A549 (cell line): Measurements from ENCODE around the gene LRRC4C. TPM values are rescaled to one million over a fixed set of nuclear protein-coding genes. Genes with fewer than 3 reads are reported as not detected.

Source experiments
- ATAC-seq, 2 experiments: fragments of 200-7000 bp in 1 of 2; fragments of >200 bp in 1 of 2; cut with Nextera tagmentation in 1 of 2; cut with Tn5 transposase in 1 of 2; 3 replicates each; pipeline versions ENCODE4 v1.8.0 to v1.9.1; 2018 to 2020; ENCODE audit warnings: mild to moderate bottlenecking in 1 of 2, moderate library complexity in 1 of 2
- CTCF ChIA-PET: fragments of 300-600 bp; sonication (Branson Sonifier 250); formaldehyde crosslinking; extraction: SDS; loops from one replicate; lab custom pipeline; 2021; ENCODE audit warnings: antibody characterized with exemption, inconsistent platforms; lab: Yijun Ruan, JAX
- POLR2A ChIA-PET: fragments of 350-600 bp; formaldehyde crosslinking; extraction: SDS; loops from one replicate; lab custom pipeline; 2021; ENCODE audit warnings: antibody characterized with exemption, inconsistent platforms; lab: Yijun Ruan, JAX
- DNase-seq, 2 experiments: peaks; one replicate each; pipeline versions ENCODE4 v3.0.0 to v3.0.0-alpha.2; 2011 to 2016; ENCODE audit warnings: low read depth in 1 of 2, low spot score in 1 of 2
- FAIRE-seq: peaks from 2 replicates; lab custom pipeline; 2011; peaks lifted over from hg19 to GRCh38; lab: Jason Lieb, UNC
- H3K27ac ChIP-seq, 2 experiments: fragments of >200 bp; sonication (Bioruptor Twin); formaldehyde crosslinking; 3 replicates each; pipeline ENCODE4 v1.5.1; 2016 to 2017
- H3K4me1 ChIP-seq: fragments of >200 bp; sonication (Bioruptor Twin); formaldehyde crosslinking; 3 replicates; pipeline ENCODE4 v1.6.1; 2016
- H3K4me2 ChIP-seq: fragments of >200 bp; sonication (Bioruptor Twin); formaldehyde crosslinking; 3 replicates; pipeline ENCODE4 v1.6.1; 2016
- H3K4me3 ChIP-seq: fragments of >200 bp; sonication (Bioruptor Twin); formaldehyde crosslinking; 3 replicates; pipeline ENCODE4 v1.5.1; 2016
- H3K9me3 ChIP-seq: fragments of >200 bp; sonication (Bioruptor Twin); formaldehyde crosslinking; 3 replicates; pipeline ENCODE4 v1.6.1; 2016
- ATOH8 ChIP-seq: fragments of 250-450 bp; sonication (Bioruptor Pico); IDR thresholded peaks from 2 replicates; pipeline ENCODE4 v1.5.0; 2020; ENCODE audit warnings: low read depth, mild to moderate bottlenecking, moderate library complexity
- BCL3 ChIP-seq: fragments of >200 bp; sonication (Bioruptor Twin); formaldehyde crosslinking; IDR thresholded peaks from 3 replicates; pipeline ENCODE4 v1.6.1; 2016
- CHD2 ChIP-seq: fragments of 150-350 bp; IDR thresholded peaks from 2 replicates; pipeline ENCODE4 v1.6.1; 2014; ENCODE audit warnings: low read length; ENCODE audit not compliant: partially characterized antibody
- EHF ChIP-seq: fragments of 250-450 bp; sonication (Bioruptor Pico); IDR thresholded peaks from 2 replicates; pipeline ENCODE4 v1.5.0; 2020; ENCODE audit warnings: mild to moderate bottlenecking
- EHMT2 ChIP-seq: fragments of 200-600 bp; sonication (generic); IDR thresholded peaks from 2 replicates; pipeline ENCODE4 v1.6.1; 2016; ENCODE audit warnings: antibody characterized with exemption, low read depth, mild to moderate bottlenecking, moderate library complexity
- FOSB ChIP-seq: fragments of 250-450 bp; sonication (Bioruptor Pico); IDR thresholded peaks from 2 replicates; pipeline ENCODE4 v1.5.0; 2020; ENCODE audit warnings: mild to moderate bottlenecking, moderate library complexity
- GATA3 ChIP-seq: IDR thresholded peaks from 2 replicates; pipeline ENCODE4 v1.6.1; 2012; ENCODE audit warnings: borderline replicate concordance
- HES2 ChIP-seq: fragments of >200 bp; sonication (Bioruptor Twin); formaldehyde crosslinking; IDR thresholded peaks from 2 replicates; pipeline ENCODE4 v1.6.1; 2016
- HEYL ChIP-seq: fragments of 250-450 bp; sonication (Bioruptor Pico); IDR thresholded peaks from 2 replicates; pipeline ENCODE4 v1.8.0; 2021; ENCODE audit warnings: mild to moderate bottlenecking, moderate library complexity
- HMGXB4 ChIP-seq: fragments of 250-450 bp; sonication (Bioruptor Pico); IDR thresholded peaks from 2 replicates; pipeline ENCODE4 v1.5.0; 2021; ENCODE audit warnings: mild to moderate bottlenecking, moderate library complexity, borderline replicate concordance
- HOXA7 ChIP-seq: fragments of 250-450 bp; sonication (Bioruptor Pico); IDR thresholded peaks from 2 replicates; pipeline ENCODE4 v1.5.0; 2020; ENCODE audit warnings: mild to moderate bottlenecking, moderate library complexity
- JUNB ChIP-seq: fragments of >200 bp; sonication (Bioruptor Twin); formaldehyde crosslinking; IDR thresholded peaks from 2 replicates; pipeline ENCODE4 v1.6.1; 2016
- MAX ChIP-seq: IDR thresholded peaks from 2 replicates; pipeline ENCODE4 v1.6.1; 2012
- MAZ ChIP-seq: fragments of 150-350 bp; IDR thresholded peaks from 2 replicates; pipeline ENCODE4 v1.6.1; 2014; ENCODE audit warnings: antibody characterized with exemption, low read depth, low read length, borderline replicate concordance
- NFE2L2 ChIP-seq: fragments of 150-350 bp; conservative IDR thresholded peaks from 2 replicates; pipeline ENCODE4 v1.6.1; 2014; ENCODE audit warnings: low read length
- NPAS2 ChIP-seq: fragments of 250-450 bp; sonication (Bioruptor Pico); IDR thresholded peaks from 2 replicates; pipeline ENCODE4 v1.8.0; 2022; ENCODE audit warnings: mild to moderate bottlenecking, moderate library complexity, borderline replicate concordance
- NR3C1 ChIP-seq: fragments of >200 bp; sonication (Bioruptor Twin); formaldehyde crosslinking; IDR thresholded peaks from 3 replicates; pipeline ENCODE4 v1.6.1; 2017
- PBX3 ChIP-seq: IDR thresholded peaks from 2 replicates; pipeline ENCODE4 v1.6.1; 2012
- RAD21 ChIP-seq, 2 experiments: fragments of >200 bp in 1 of 2; sonication (Bioruptor Twin) in 1 of 2; formaldehyde crosslinking in 1 of 2; IDR thresholded peaks in 1 of 2; conservative IDR thresholded peaks in 1 of 2; 2 replicates in 1 of 2; 3 replicates in 1 of 2; pipeline ENCODE4 v1.6.1; 2012 to 2018; ENCODE audit warnings: inconsistent platforms in 1 of 2
- RCOR1 ChIP-seq: fragments of 150-350 bp; IDR thresholded peaks from 2 replicates; pipeline ENCODE4 v1.6.1; 2014; ENCODE audit warnings: antibody characterized with exemption, low read length, low read depth
- RNF2 ChIP-seq: fragments of 200-600 bp; sonication (generic); IDR thresholded peaks from 2 replicates; pipeline ENCODE4 v1.6.1; 2016; ENCODE audit warnings: low read depth, mild to moderate bottlenecking, antibody characterized with exemption, moderate library complexity, borderline replicate concordance
- SMC3 ChIP-seq: fragments of >200 bp; sonication (Bioruptor Twin); formaldehyde crosslinking; IDR thresholded peaks from 3 replicates; pipeline ENCODE4 v1.6.1; 2018; ENCODE audit warnings: inconsistent platforms
- SREBF2 ChIP-seq: fragments of 450-650 bp; IDR thresholded peaks from 2 replicates; pipeline ENCODE4 v1.6.1; 2014; ENCODE audit warnings: mild to moderate bottlenecking, moderate library complexity
- USF2 ChIP-seq: fragments of 450-650 bp; IDR thresholded peaks from 2 replicates; pipeline ENCODE4 v1.6.1; 2014; ENCODE audit warnings: antibody characterized with exemption
- ZFP36 ChIP-seq: fragments of 450-650 bp; IDR thresholded peaks from 2 replicates; pipeline ENCODE4 v1.6.1; 2014; ENCODE audit warnings: borderline replicate concordance; ENCODE audit not compliant: partially characterized antibody
- ZSCAN20 ChIP-seq: fragments of 250-450 bp; sonication (Bioruptor Pico); IDR thresholded peaks from 2 replicates; pipeline ENCODE4 v1.8.0; 2022; ENCODE audit warnings: mild to moderate bottlenecking, moderate library complexity
- whole genome bisulfite sequencing: methylation state at CpG from one replicate; pipeline ENCODE4 v1.1.6; 2017; ENCODE audit errors: missing lambda C conversion rate; 5-methylcytosine and 5-hydroxymethylcytosine counted together
- polyA plus RNA-seq, 4 experiments: library from polyadenylated mRNA; depleted of rRNA in 3 of 4; stranded (reverse); fragments of >200 nt; fragmentation: RNase III in 1 of 4; extraction: RNeasy Plus Mini Kit Qiagen cat#74134 plus additional on column Dnase treatment in 1 of 4; gene quantifications; 2 replicates in 3 of 4; 3 replicates in 1 of 4; pipeline ENCODE4 v1.2.3, GENCODE V29; 2011 to 2017

Gene LRRC4C
- polyA plus RNA-seq, 2 of the 4 experiments (the other 2 are of a cell fraction): not detected

- ATAC-seq: no peak
- CTCF ChIA-PET: no interaction called here
- Histone ChIP-seq H3K4me2 (no peak overlapping the region), H3K9me3 (no peaks in the 10 kb centered on the region), H3K4me3 (no peak overlapping the region), H3K4me1 (no peaks in the 10 kb centered on the region)
- no peak for TF ChIP-seq RNF2
- no peak for TF ChIP-seq MAZ
- TF ChIP-seq NPAS2 (CRISPR knock-in tag): no peak
- TF ChIP-seq, all 56 proteins: peak for 0
- DNase-seq (no peak), FAIRE-seq (no peak)
- POLR2A ChIA-PET: no interaction called here
- no peak overlapping the region for H3K27ac ChIP-seq
These were observed 66.9 kb downstream of the LRRC4C start for GRCh38 chr11:41392596-41392995.

GRCh38 chr11:41389623-41390130, 69.8 kb downstream of the LRRC4C start:
- POLR2A ChIA-PET: no interaction called here
- Histone ChIP-seq H3K4me2 (no peak overlapping the region), H3K4me3 (no peak overlapping the region), H3K4me1 (no peaks in the 10 kb centered on the region), H3K27ac (no peak overlapping the region), H3K9me3 (no peaks in the 10 kb centered on the region)
- whole genome bisulfite sequencing: 1% methylated on average over 3 of the region's 3 CpGs
- no peak for FAIRE-seq
- no peak for DNase-seq
- CTCF ChIA-PET: no interaction called here
- ATAC-seq: no peak
- TF ChIP-seq ATOH8 (CRISPR knock-in tag) (no peak), RAD21 (conservative IDR thresholded peaks at IDR 0.05 in 1 of 2, IDR thresholded peaks at IDR 0.05 in 1 of 2) (no peak), HEYL (CRISPR knock-in tag) (no peak), HMGXB4 (no peak), SREBF2 (no peak), EHF (CRISPR knock-in tag) (no peak), USF2 (no peak), RCOR1 (no peak), FOSB (CRISPR knock-in tag) (no peak), MAX (no peak), NR3C1 (no peak), SMC3 (no peak), HOXA7 (no peak), GATA3 (no peak), PBX3 (no peak)

- FAIRE-seq: no peak
- ChIA-PET POLR2A (no interaction called here), CTCF (no interaction called here)
- TF ChIP-seq EHMT2: no peak
- TF ChIP-seq NFE2L2: no peak
- no peak for TF ChIP-seq HES2
- TF ChIP-seq ZFP36: no peak
- no peak for TF ChIP-seq BCL3
- no peak for TF ChIP-seq ZSCAN20 (CRISPR knock-in tag)
- TF ChIP-seq MAZ: no peak
- no peak for TF ChIP-seq FOSB (CRISPR knock-in tag)
- TF ChIP-seq NR3C1: no peak
- no peak for TF ChIP-seq SMC3
- TF ChIP-seq HEYL (CRISPR knock-in tag): no peak
- no peak for TF ChIP-seq HMGXB4
- TF ChIP-seq CHD2: no peak
- TF ChIP-seq JUNB: no peak
These were observed 75.1 kb downstream of the LRRC4C start for GRCh38 chr11:41384329-41384728.

More at GRCh38 chr11:41384329-41384728, 75.1 kb downstream of the LRRC4C start:
- no peaks in the 10 kb centered on the region for H3K4me1 ChIP-seq
- ATAC-seq (no peak), DNase-seq (no peak)
- no peak overlapping the region for H3K27ac ChIP-seq
- no peak overlapping the region for H3K4me3 ChIP-seq
- WGBS: 53% methylated on average over 1 of the region's 1 CpG
- no peak overlapping the region for H3K4me2 ChIP-seq
- H3K9me3 ChIP-seq: no peaks in the 10 kb centered on the region
